NCI-H128 (cell line): ENCODE data around the gene PPFIA1.
"Not testable (repeated sequence)": the region's sequence is repeated elsewhere in the genome, so short reads cannot be mapped to it uniquely, and the experiment has no call there.

ENCODE experiments used
- DNase-seq: peaks from one replicate; lab custom pipeline; 2025; ENCODE audit not compliant: unreplicated experiment; lab: John Stamatoyannopoulos, UW

PPFIA1 gene

DNA sequence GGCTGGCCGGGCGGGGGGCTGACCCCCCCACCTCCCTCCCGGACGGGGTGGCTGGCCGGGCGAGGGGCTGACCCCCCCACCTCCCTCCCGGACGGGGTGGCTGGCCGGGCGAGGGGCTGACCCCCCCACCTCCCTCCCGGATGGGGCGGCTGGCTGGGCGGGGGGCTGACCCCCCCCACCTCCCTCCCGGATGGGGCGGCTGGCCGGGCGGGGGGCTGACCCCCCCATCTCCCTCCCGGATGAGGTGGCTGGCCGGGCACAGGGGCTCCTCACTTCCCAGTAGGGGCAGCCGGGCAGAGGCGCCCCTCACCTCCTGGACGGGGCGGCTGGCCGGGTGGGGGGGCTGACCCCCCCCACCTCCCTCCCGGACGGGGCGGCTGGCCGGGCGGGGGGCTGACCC lies 24.7 kb downstream of the PPFIA1 start:
- DNase-seq = not testable (repeated sequence)

DNA sequence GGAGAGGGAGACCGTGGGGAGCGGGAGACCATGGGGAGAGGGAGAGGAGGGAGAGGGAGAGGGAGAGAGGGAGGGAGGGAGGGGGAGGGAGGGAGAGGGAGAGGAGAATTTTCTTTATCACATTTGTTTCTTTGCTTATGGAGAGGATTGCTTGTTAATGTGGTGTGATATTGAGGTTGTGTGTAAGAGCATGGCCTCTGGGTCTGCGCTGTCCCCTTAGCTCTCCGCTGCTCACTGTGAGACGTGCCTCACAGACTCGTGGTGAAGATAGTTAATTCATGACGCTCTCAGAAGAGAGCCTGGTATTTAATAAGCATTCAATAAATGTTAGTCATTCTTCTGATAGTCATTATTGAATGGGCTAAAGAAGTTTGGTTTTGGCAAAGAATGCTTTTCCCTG lies 26.2 kb downstream of the PPFIA1 start:
- no peak for DNase-seq

DNA sequence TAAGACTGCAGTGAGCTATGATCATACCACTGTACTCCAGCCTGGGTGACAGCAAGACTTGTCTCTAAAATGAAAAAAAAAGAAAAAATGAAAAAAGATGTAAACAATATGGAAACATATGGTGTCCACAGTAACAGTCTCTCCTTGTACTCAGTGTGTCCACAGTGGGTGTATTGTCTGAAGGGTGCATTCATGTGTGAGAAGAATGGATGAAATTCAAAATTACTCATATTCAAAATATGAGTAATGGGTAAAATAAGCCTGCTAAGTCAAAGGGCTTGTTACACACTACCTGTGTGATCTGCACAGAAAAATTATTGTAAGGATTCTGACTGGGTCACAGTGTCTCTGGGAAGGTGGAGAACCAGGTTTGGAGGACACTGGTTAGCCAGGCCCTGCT lies 26.9 kb downstream of the PPFIA1 start:
- DNase-seq = no peak

DNA sequence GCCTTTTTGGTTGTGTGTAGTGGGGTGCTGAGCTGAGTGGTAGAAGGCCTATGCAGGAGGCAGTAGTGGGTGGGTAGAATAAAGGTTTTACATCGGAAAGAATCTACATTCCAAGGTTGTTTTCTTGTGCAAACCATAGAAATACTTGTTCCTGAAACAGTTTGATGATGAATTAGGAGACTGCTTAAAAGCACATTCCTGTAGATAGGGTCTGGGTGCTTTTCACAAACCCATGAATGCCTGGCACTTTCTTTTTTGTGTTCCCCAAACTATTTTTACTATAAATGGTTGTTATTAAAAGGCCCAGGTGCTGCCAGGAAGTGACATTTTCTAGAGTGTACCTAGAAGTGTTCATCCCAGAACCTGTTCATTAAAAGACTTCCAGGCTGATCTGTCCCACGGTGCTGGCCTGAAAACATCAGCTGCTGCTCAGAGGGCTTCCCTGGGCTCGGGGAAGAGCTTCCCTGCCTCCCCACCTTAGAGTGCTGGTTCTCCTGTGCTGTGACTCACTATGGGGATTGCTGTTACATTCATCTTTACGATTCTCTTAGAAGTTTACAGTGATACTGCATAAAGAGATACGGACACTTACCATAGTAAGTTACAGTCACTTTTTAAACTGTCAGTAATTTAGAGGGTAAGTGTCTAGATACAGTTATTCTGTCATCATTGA lies 27.9 kb downstream of the PPFIA1 start:
- no peak for DNase-seq

DNA sequence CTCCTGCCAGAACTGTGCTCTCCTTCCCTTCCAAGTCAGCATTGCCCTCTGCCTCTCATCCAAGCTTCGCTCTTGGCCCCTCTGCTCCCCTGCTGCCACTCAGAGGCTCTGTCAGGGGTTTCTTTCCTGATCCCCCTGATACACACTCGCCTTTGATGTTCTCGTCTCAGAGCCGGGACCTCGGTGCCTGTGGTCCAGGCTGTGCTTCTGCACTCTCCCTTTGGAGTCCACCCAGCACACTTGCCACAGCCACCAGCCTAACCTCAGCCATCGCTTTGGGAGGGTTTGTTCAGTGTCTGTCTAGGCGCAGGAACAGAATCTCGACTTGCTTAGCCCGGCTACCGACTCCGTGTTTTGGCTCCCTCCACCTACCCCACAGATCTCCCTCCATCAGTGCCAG lies 29.1 kb downstream of the PPFIA1 start:
- no peak for DNase-seq

DNA sequence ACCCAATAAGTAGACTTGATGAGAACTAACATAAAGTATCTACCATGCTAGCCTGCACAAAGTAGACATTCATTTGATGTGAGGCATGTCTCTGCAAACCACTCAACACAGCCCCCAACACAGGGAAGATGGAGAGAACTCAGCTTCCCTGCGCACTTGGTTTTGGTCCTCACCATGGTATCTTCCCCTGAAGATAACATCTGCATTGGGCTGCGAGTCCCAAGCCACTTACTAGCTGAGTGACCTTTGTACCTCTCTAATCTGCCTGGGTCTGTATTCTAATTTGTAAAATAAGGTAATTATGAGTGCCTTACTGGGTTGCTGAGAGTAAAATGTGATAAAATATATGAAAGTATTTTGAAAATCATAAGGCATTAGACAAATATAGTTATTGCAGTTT lies 30.7 kb downstream of the PPFIA1 start:
- no peak for DNase-seq

DNA sequence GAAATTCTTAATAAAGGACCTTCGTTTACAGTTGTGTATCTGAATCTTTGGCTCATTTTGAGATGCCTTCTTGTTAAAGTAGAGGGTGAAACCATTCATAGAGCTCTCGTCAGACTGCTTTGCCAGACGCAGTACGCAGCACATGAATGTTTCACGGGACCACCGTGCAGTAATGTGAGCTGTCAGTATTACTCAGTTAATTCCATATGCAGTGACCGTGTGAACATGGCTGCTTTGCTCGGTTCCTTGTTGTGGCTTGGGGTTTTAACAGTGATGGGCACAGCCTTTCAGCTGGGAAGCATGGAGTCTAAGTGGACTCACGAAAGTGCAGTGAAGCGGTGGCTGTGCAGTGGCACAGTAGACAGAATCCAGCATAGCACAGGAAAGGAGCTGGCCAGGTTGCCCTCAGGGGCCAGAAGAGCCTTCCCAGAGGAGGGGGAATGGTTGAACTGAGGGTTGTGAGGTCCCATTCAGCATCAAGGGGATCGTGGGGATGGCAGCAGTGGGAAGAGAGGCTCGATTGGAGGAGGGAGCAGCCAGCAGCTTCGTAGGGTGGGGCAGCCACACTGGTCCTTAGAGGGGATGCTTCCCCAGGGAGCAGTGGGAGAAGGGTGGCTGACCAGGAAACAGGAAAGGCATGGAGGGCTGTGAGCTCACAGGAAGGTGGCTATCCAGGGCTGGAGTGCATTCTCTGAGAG lies 31.4 kb downstream of the PPFIA1 start:
- no peak for DNase-seq

DNA sequence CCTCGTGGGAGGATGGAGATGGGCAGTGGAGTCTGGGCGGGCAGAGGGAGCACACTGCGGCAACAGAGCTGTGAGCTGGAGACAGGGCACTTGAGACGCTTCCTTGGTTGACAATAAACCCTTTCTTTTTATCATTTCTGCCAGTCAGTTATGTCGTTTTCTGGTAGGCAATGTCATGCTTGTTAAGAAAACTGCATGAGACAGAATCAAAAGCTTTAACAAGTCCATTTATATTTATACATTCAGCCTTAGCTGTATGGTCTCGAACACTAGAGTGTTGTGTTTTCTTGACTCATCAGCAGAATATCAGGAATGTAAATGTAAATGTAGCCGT lies 31.9 kb downstream of the PPFIA1 start:
- no peak for DNase-seq

DNA sequence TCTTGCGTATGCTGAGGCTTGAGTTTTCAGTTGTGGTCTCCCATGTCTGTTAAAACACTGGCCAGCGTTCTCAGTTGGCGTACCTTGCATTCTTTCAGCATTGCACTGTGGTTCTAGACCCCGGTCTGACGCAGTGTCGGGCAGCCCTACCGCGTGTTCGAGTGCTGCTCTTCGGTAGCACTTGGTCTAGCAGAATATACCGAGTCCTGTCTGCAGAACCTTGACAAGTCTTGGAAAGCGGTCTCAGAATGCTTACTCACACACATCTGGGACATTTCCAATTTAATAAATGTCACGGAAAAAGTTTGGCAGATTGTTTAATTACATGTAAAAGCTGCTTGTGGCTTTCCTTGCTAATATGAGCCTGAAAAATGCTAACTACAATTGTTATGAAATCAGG lies 32.6 kb downstream of the PPFIA1 start:
- DNase-seq = no peak

DNA sequence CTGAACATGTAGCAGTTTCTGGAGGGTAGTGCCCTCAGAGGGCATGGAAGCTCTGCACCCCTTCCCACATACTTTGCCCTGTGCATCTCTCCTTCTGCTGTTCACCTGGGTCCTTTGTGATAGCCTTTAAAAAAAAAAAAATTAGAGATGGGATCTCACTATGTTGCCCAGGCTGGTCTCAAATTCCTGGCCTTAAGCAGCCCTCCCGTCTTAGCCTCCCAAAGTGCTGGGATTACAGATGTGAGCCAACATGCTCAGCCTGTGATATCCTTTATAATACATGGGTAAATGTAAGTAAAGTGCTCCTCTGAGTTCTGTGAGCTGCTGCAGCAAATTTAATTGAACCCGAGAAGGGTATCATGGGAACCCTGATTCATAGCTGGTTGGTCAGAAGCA lies 33.7 kb downstream of the PPFIA1 start:
- DNase-seq = no peak

DNA sequence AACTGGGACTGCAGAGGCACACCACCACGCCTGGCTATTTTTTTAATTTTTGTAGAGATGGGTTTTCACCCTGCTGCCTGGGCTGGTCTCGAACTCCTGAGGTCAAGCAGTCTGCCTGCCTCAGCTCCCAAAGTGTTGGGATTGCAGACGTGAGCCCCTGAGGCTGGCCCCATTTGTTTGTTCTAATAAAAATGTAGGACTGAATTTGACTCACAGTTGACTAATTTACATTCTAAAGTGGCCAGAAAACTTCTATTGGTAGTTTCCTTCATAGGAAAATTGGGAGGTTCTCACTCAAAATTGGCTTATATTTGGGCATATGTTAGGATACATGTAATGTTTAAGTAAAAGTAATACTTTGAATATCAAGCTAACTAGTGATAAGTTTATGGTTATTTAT lies 35.0 kb downstream of the PPFIA1 start:
- DNase-seq = no peak

DNA sequence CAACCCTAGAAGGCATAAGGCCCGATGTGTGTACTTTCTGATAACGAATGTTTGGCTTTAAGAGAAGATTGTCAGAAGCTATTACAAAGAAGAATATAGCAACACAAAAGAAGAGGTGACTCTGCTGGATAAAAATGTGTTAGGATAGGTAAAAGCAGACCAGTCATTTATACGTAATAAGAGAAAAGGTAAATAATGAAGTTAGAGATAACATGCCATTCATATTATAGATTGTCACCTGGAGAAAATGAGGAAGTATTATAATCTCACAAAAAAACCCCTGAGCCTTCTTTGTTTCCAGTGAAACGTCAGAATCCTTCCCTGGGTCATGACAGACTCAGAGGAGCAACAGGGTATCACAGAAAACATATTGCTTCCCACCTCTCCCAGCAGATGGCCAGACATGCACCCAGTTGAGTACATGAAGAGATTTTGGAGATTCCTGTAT lies 36.1 kb downstream of the PPFIA1 start:
- no peak for DNase-seq

DNA sequence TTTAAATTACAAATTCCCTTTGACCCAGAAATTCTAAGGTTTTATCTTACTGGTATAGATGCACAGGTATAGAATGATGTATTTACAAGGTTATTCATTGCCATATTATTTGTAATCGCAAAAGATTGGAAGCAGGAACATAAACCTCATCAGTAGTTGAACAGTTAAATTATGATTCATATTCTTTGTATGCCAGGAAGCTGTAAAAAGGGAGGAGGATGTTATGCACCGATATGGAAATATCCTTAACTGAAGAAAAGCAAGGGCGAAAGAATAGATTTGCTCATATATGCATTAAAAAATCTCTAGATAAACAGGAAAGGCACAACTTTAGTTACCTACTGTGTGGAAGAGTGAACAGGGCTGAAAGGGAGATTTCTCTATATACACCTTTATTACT lies 36.7 kb downstream of the PPFIA1 start:
- DNase-seq = no peak

DNA sequence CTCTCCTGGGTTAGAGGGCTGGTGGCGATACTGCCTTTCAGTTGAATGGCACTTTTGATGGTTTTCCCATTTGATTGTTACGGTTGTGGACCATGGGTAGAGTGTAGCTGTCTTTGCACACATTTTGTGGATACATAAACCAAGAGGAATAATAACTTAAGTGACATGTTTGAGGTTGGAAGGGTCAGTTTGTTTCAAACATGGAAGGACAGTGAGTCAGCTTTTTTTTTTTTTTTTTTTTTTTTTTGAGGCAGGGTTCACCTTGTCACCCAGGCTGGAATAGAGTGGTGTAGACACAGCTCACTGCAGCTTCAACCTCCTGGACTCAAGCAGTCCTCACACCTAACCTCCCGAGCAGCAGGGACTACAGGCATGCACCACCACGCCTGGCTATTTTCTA lies 41.1 kb downstream of the PPFIA1 start:
- DNase-seq = no peak

DNA sequence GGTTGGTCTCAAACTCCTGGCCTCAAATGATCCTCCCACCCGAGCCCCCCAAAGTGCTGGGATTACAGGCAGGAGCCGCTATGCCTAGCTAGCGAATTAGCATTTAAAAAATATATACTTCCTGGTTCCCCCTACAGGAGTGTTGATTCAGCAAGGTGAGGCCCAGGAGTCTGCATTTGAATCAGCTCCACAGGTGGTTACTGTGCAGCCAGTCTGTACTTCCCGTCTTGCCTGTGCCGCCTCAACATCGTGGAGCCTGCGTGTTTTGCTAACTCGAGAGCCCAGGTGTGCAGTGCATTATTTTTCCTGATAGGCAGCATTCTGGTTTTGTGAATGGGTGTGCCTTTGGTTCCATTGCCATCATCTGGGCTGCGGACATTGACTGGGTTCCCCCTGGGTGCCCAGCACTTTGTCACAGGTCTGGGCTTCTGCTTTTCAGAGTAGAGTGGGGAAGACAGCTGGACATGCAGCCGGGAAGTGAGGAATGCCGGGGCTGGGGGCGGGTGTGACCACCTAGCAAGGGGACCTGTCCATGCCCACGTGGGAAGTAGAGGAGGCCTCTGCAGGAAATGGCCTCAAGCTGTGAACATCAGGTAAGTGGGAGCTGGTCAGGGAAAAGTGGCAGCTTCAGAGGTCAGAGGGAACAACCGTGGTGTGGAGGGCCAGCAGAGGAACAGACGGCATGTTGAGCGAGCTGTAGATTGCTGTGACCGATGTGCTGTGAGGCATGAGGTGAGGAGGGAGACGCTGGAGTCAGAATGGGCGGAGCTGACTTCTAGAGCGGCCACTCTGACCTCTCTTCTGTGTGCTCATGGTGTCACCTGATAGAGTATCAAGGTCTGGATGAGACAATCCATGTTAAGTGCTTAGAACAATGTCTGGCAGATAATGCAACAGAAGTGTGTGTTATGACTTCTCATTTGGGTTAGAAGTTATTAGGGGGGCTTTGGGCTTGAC lies 42.2 kb downstream of the PPFIA1 start:
- no peak for DNase-seq

DNA sequence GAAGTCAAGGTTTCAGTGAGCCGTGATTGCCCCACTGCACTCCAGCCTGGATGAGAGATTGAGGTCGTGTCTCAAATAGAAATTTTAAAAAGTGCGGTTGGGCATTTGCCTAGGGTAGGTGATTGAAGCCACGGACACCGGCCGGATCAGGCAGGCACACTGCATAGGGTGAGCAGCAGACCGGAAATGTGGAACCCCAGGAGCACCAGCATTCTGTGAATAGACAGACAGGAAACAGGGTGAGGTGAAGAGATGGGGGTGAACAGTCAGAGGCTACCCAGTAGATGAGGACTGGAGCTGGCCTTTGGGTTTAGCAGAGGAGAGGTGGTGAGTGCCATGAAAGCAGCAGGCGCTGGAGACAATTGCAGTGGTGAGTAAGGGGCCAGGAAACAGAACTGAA lies 43.5 kb downstream of the PPFIA1 start:
- DNase-seq = no peak

DNA sequence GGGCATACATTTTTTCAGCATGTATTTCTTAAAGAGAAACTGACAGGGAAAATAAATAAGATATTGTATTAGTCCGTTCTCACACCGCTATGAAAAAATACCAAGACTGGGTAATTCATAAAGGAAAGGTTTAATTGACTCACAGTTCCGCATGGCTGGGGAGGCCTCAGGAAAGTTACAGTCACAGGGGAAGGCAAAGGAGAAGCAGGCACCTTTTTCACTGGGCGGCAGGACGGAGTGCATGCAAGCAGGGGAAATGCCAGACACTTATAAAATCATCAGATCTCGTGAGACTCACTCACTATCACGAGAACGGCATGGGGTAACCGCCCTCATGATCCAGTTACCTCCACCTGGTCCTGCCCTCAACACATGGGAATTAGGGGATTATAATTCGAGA lies 44.2 kb downstream of the PPFIA1 start:
- DNase-seq = no peak

DNA sequence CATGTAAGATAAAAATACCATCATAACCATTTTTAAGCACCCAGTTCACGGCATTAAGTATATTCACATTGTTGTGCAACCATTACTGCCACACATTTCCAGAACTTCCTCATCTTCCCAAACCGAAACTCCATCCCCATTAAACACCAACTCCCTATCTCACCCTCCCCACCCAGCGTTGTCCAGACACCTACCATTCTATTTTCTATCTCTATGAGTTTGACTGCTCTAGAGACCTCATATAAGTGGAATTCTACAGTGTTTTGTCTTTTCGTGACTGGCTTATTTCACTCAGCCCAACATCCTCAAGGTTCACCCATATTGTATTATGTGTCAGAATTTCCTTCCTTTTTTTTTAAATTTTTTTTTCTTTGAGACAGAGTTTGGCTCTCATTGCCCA lies 45.2 kb downstream of the PPFIA1 start:
- no peak for DNase-seq

DNA sequence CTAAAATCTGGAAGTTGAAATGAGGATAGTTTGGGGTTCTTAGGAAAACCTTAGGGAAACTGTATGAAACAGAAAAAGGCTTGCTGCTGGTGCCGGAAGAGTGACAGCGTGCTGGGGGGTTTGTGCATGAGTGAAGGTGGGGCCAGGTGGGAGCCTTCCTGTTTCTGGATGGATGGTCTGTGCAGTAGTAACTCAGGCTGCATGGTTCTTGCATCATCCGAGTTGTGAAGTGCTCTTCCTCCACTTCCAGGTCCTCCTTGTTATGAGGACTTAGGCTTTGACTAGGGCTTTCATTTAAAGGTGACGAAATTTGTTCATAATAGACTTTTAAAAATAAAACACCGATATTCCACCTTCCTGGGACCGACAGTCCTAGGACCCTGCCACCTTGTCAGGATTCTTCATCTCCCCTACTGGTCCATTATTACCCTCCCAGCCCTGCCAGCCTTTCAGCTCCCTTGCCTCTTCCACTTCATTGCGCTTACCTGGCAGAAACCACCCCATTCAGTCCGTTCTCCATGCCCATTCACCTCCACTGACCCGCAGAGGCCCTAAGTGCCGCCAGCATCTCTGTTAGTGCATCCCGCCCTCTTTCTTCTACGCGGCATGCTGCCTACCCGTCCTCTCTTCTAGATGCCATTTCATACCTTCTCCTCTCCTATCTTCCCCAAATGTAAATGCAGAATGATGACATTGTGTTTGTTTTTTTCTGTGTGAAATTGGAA lies 47.3 kb downstream of the PPFIA1 start:
- no peak for DNase-seq

DNA sequence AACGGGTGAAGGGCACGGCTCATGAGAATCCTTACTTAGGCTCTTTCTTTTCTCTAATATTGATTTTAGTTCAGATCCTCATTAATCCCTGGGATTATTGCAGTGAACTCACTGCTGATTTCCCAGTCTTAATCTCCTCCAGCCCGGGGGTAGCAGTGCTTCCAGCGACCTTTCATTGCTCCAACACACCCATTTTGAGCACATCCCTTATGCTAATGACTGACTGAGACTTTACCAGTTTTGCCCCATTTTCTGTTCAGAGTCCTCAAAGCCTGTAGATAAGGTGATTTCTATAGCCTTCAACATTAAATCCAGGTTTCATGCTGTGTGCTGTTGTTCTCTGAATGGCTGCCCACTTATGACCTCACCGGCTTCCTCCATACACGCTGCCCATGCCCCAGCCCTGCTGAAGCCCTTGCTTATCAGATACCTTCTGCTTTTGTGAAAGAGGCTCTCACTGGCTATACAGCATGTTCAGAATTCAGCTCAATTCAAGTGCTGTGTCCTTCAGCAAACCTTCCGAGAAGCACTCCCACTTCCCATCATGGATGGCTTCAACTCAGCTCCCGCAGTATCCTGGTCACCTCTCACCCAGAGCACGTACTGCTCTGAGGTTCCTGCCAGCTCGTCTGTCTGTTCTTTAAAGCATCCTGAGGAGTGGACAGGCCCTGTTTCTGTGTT lies 49.0 kb downstream of the PPFIA1 start:
- no peak for DNase-seq

DNA sequence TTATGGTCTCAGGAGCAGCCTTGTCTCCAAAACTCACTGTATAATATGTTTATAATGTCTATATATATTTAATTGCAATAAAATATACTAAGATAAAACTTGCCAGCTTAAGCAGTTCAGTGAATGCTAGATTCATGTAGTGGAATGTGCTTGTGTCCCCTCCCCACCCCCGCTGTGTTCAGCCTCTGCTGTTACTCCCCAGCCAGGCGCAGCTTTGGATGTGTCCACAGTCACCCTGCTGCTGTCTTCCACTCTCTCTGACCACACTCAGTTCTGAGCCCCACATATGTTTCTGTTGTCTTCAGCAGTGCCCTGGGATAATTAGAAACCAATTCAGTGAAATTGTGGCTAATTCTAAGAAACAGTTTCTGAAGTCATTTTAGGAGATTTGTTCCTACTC lies 52.2 kb downstream of the PPFIA1 start:
- no peak for DNase-seq
